Fibroblast of lung (primary cell): ENCODE results near the gene NAPG.
"Not testable (repeated sequence)": the region's sequence is repeated elsewhere in the genome, so short reads cannot be mapped to it uniquely, and the experiment has no call there.

Experiments
- EZH2 ChIP-seq: IDR thresholded peaks from 2 replicates; pipeline ENCODE4 v1.5.1; 2012; ENCODE audit warnings: low read length, control low read depth, mild to moderate bottlenecking; ENCODE audit errors: missing control alignments
- TF ChIP-seq, protein P1 (sequence below), 2 donors: IDR thresholded peaks in 1 of 2; conservative IDR thresholded peaks in 1 of 2; 1 replicate in 1 of 2; 2 replicates in 1 of 2; pipeline ENCODE4 v1.5.1; 2011 to 2012; ENCODE audit warnings: low read length in 2 of 2, control low read depth in 1 of 2, inconsistent platforms in 1 of 2, low read depth in 1 of 2, mild to moderate bottlenecking in 1 of 2

- TF ChIP-seq, protein P1, sequence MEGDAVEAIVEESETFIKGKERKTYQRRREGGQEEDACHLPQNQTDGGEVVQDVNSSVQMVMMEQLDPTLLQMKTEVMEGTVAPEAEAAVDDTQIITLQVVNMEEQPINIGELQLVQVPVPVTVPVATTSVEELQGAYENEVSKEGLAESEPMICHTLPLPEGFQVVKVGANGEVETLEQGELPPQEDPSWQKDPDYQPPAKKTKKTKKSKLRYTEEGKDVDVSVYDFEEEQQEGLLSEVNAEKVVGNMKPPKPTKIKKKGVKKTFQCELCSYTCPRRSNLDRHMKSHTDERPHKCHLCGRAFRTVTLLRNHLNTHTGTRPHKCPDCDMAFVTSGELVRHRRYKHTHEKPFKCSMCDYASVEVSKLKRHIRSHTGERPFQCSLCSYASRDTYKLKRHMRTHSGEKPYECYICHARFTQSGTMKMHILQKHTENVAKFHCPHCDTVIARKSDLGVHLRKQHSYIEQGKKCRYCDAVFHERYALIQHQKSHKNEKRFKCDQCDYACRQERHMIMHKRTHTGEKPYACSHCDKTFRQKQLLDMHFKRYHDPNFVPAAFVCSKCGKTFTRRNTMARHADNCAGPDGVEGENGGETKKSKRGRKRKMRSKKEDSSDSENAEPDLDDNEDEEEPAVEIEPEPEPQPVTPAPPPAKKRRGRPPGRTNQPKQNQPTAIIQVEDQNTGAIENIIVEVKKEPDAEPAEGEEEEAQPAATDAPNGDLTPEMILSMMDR (conservative IDR thresholded peaks at IDR 0.05 in 1 of 2, IDR thresholded peaks at IDR 0.05 in 1 of 2; ENCODE audit: low read depth in 1 of 2, low read length in 2 of 2): not testable (repeated sequence)
- not testable (repeated sequence) for TF ChIP-seq EZH2
These were observed 13.3 kb downstream of the NAPG start for GRCh38 chr18:10539124-10539523.
